HG03175 (cell line): ENCODE measurements around the gene DCUN1D1.

ENCODE experiments used
- ATAC-seq: cut with Tn5 transposase; IDR thresholded peaks from one replicate; pipeline ENCODE4 v1.9.1; 2021; ENCODE audit warnings: mild to moderate bottlenecking, moderate library complexity; ENCODE audit not compliant: unreplicated experiment

DCUN1D1 gene

DNA sequence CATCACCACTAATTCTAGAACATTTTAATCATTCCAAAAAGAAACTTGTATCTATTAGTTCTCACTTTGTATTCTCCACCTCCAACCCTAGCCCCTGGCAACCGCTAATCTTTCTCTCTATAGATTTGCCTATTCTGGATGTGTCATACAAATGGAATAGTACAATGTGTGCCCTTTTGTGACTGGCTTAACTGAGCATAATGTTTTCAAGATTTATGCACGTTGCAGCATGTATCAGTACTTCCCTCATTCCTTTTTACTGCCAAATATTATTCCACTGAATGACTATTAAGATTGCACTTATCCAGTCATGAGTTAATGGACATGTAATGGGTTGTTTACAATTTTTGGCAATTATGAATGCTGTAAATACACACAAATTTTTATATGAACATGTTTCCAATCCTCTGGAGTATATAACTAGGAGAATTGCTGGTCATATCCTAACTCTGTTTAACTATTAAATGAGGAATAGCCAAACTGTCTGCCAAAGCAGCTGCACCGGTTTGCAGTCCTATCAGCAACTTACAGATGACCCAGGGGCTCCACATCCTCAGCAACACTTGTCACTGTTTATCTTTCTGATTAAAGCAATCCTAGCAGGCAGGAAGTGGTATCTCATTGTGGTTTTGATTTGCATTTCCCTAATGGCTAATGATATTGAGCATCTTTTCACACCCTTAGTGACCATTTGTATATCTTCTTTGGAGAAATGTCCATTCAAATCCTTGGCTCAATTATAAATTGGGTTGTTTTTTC lies 42.9 kb downstream of the DCUN1D1 start:
- peak; percentile 98 for ATAC-seq

DNA sequence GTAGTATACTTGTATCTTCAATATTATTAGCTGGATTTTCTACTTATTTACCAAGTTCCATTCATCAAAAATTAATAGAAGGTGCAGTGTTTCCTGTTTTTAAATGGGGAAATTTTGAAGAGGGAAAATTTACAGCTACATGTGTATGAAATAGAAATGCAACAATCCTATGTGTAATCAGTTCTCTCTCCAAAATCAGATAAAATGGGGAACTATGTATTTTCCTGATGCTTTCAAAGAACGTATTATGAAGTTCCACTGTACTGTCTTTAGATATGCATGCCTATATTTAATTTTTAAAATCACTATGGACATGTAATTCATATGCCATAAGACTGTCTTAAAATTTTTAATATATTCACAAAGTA lies 43.4 kb downstream of the DCUN1D1 start:
- no peak for ATAC-seq

DNA sequence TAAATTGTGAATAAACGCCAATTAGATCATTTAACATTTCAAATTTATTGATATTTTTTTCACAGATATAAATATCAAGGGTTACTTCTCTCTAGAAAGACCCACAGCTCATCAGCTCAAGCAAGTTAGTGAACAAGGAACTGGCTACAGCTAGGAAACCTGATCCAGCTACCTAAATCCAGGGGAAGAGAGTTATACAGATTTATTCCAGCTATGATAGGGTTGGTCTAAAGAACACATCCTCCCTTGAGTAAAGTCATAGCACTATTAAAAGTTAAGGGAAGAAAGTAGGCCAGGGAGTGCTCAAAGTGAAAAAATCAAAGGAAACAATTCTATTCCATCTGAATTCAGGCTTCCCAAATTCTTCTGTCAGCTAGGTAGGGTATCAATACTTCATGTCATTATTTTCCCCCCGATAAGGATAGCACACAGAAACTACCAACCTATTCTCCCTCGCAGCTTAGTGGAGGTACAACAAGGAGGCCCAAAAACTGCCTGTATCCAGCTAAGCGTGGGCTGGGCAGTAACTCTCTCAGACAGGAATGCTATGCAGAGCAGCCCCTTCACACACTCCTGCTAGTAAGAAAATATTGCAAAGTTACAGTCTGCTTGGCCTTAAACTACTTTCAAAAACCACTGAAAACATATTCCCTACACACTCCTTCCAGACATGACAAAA lies 44.0 kb downstream of the DCUN1D1 start:
- ATAC-seq: no peak

DNA sequence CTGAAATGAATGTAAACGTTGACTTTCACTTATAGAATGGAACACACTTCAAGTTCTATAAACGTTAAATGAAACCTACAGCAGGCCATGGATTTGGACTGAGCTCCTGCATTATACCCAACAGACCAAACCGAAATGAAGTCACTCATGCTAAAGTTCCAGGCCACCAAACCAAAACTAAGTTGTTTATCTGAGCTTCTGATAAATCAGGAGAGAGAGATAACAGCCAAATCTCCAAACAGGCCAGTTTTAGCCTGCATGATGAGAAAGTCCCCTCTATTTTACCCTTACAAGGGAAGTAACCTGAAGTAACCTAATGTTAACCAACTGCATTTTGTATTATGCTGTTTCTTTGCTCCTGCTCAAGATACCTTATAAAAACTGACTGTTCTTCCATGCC lies 44.5 kb downstream of the DCUN1D1 start:
- ATAC-seq: no peak

DNA sequence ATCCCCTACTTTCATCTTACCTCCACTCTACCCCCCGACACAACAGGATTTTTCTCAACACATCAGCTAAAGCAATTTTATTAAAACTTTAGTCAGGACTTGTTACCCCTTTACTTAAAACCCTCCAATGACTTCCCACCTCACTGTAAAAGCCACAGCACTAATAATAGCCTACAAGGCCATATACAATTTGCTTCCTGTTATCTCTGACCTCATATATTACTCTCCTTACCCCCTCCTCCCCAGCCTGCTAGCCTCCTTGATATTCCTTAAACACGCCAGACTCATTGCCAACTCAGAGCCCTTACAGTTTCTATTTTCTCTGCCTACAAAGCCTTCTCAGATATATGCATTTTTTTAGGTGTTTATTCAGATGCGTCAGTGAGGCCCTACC lies 54.4 kb downstream of the DCUN1D1 start:
- peak; percentile 26 for ATAC-seq

DNA sequence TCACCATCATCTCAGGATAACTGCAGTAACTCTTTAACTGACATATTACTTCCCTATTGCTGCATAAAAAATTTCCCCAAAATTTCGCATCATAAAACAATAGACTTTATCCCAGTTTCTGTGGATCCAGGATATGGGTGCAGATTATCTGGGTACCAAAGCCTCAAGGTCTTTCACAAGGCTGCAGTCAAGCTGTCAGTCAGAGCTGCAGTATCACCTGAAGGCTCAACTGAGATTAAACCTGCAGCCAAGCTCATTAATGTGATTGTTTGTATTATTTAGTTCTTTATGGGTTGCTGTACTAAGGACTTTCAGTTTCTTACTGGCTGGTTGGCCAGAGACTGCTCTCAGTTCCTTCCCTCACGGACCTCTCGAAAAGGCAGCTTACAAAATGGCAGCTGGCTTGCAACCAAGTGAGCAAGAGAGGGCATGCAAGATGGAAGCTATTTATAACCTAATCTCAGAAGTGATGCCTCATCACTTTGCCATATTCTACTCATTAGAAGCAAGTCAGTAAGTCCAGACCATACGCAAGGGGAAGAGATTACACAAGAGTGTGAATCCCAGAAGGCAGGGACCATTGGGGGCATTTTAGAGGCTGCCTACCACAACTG lies 54.9 kb downstream of the DCUN1D1 start:
- peak; percentile 96 for ATAC-seq

DNA sequence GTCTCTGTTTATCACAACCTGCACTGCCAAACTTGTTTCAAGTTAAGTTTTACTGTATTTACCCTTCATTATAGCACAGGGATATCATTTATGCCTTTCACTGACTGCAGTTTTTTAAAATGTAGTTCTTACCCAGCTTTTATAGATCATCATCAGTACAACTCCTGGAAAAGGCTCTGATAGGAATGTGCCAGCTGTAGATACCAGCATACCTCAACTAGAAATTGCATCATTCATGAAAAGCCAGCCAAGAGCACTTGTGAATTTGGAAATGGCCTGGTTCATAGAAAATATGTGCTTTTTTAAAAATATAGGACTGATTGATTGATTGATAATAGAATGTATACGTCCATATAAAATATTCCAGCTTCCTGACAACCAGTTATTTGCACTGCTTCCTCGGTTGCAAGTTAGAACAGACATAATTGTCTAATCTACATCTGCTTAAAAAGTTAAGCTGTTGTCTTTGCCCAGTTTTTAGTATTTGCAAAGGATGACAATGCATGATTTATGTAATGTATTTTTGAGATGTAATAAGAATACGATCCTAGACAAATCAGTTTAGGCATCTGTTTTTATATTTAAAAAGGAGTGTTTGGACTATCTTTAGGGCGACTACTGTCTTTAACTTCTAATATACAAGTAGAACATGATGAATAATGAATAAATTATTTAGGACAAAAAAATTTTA lies 58.5 kb downstream of the DCUN1D1 start:
- no peak for ATAC-seq

DNA sequence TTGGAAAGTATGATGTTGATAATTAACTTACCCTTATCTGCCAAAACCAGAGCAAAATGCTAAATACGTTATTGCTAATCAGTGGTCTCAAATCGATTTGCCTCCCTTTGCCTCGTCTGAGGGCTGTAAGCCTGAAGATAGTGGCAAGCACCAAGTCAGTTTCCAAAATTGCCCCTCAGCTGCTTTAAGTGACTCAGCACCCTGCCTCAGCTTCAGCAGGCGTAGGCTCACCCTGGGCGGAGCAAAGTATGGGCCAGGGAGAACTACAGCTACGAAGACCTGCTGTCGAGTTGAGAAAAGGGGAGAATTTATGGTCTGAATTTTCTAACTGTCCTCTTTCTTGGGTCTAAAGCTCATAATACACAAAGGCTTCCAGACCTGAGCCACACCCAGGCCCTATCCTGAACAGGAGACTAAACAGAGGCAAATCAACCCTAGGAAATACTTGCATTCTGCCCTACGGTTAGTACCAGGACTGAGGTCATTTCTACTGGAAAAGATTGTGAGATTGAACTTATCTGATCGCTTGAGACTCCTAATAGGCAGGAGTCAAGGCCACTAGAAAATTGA lies 59.7 kb downstream of the DCUN1D1 start:
- ATAC-seq: no peak

DNA sequence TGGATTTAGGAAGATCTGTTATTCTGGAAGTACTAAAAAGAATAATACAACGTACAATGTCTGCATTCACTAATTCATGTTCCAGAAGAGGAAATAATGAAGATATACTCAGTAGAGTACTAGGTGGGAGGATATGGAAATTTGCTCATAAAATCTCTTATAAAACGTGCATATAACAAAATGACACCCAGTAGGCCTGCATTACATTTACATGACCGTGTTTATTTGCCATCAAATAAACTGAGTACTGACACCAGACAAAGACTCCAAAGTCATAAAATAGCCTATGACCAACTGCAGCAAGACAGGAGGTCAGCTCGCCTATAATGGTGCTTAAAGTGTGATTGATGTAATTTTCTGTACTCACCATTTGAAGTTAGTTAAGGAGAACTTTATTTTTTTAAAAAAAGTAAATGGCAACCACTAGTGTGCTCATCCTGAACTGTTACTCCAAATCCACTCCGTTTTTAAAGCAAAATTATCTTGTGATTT lies 60.4 kb downstream of the DCUN1D1 start:
- no peak for ATAC-seq

DNA sequence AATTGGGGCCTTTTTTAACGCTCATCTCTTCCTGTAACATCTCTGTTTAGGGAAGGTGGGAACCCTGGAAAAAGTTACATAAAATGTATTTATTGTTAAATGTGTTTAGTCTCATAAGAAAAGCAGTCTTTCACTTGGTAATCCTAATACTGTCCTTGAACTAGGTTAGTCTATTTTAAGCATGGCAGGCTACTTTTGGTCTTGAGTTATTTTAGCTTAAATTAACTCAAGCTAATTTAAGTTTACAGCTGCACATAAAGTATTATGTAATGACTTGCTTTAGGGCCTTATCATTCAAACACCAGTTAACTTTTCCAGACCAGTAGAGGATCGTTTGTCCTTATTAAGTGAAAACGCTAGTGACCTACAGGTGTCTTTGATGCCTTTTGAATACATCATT lies 63.2 kb downstream of the DCUN1D1 start:
- ATAC-seq: no peak

DNA sequence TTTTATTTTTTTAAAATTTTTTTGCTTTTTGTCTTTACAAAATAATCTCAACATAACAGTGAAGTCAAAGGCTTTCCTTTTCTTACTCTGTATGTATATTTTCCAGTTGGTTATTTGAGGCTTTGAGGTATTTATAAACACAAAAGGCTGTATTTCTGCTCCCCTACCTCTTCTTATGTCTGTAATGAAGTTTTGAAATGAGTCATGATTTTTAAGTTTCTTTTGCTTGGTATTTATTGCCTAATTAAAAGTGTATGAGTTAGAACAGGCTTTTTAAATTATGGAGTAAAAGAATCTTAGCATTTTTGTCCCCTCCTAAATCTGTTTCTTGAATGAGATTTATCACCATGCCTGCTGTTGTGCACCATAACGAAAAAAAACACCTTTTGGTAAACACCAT lies 66.0 kb downstream of the DCUN1D1 start:
- ATAC-seq: peak; percentile 62

DNA sequence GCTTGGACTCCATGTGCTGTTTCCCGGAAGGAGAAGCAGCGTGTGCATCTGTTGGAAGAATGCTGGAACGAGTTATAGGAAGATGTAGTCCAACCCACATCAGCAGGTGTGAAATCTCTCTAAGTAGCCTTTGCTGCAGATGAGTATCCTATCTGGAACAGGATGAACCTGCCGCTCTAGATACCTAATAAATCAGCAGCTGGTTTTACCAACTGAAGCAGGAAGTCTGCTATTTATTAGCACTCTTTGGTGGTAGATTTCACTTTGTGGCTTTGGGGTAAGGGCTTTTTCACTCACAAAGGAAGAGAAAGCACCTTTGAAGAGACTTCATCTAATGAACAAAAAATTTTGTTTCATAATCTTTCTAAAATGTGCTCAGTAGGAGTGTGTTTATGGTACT lies 66.4 kb downstream of the DCUN1D1 start:
- ATAC-seq: peak; percentile 87

DNA sequence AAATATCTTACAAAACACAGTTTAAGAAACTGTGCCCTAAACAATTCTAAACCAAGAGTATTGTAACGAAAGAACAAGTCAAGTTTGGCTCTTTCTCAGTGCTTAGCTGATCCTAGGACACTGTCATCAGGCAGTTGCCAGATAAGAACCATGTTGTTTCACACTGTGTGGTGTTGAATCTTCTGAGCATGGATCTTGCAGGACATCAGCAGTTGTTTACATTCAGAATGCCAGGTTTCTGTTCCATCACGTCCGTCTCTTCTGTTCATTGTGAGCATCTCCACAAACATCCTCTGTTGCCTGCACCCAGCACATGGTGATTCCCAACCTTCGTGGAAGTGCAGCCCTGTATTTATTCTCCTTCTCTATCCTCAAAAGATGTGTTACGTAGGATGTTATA lies 67.9 kb downstream of the DCUN1D1 start:
- no peak for ATAC-seq

DNA sequence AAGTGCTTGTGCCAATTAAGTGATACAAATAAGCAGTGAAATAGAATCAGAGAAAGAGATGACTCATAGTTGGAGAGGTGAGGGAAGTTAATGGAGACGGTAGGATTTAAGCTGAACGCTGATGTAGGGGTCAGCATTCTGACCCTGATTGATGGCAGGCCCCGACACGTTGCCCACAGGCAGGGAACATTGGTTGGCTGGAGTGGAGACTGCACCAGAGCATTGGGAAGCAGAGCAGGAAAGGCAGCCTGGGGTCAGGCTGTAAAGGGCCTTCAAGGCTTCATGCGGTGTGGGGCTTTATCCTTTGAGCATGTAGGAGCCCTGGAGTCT lies 68.6 kb downstream of the DCUN1D1 start:
- no peak for ATAC-seq

DNA sequence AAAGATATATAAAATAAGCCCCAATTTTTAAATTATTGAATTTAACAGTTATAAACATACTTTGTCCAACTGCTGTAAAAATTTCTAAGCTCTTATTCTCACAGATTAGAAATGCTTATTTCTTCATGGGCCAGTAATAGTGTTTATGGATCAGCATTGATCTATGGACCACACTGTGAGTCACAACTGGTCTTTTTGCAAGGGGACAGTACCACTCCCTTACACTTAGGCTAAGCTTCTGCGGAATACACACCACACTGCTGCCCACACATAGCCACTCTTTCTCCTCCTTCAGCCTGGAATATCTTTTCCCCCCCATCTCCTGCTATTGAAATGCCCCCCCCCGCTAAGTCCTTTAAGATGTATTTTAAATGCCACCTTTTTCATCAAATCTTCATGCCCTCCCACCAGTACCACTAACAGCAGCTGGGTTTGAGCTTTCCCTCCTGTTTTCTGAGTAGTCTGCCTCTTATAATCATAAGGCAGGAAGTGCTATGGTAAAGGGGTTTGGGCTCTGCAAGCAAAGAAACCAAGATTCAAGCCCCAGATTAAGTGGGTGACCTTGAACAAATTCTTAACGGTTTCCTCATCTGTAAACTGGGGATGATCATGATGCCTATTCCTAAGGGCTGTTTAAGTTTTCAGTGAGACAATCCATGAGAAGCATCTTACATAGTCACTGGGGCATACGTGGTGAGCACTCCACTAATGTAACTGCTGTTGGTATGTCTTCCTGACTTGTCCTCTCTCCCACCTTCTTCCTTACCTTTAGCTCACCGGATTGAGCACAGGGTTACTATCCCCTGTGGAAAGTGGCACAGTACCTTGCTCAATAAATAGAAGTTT lies 69.2 kb downstream of the DCUN1D1 start:
- no peak for ATAC-seq

DNA sequence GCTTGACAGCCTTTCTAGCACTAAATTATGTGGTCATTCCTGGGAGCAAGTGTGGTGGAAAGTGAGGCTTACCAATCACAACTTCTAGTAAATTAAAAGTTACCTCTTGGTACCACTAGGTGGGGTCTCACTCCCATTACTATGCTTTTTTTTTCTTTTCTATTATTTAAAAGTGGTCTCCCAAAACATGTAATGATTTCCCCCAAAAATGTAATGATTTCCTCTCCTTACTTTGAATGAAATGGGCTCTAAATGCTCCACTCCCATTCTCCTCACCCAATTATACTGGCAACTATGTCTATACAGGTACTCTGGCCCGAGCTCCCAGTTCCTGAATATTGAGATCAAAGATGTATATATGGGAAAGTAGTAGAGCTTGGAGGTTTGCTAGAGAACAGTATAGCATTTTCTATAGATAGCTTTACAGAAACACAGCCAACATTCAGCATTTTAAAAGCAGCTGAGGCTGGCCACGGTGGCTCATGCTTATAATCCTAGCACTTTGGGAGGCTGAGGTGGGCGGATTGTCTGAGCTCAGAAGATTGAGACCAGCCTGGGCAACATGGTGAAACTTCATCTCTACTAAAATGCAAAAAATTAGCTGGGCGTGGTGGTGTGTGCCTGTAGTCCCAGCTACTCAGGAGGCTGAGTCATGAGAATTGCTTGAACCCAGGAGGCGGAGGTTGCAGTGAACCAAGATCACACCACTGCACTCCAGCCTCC lies 70.9 kb downstream of the DCUN1D1 start:
- no peak for ATAC-seq

DNA sequence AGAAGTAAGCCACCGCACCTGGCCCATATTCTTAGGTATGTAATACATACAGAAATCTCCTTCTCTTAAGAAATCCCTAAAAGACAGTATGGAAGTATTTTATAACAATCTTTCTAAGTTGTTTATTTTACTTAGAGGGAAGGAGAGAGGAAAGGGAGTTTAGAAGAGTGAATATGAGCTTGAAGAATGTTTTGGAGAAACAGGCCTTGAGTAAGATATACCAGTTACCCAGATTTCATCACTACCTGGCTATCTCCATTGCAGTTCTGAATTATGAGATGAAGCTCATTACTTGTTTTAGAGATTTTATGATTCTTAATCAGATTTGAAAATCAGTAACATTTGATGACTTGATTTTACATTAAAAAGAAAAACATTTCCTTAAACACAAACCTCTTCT lies 71.9 kb downstream of the DCUN1D1 start:
- ATAC-seq: no peak

DNA sequence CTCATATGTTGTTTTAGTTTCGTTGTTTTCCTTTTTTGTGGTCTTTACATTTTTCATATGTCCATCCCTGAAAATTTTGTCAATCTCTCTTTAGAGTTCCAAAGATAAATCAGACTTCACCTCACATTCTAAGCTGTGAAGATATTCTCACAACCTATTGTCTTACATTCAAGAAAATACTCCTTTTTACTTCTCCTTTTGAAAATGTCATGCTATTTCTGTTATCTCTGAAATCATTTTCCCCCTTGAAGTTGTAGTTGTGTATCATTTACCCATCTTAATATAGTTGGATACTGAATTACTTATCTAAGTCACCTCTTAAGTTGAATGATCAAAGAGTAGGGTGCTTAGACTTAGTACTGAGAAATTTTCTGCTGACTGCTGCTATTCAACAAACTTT lies 74.3 kb downstream of the DCUN1D1 start:
- ATAC-seq: no peak

DNA sequence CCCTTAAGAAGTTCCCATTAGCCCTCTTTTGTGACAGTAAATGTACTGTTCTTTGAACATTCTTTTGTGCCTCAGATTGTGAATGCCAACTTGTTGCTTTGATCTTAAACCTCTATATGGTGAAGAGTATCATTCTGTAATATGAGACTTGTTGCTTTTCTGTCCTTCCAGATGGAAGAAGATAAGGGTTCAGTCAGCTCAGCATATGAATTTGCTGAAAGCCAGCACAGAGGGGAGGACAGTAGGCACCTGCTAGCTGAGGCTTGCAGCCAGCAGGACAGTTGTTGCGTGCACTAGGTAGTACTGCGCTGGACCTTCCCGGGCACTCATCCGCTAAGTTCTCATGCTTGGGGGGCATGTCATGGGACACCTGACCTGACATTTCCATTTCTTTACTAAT lies 74.7 kb downstream of the DCUN1D1 start:
- no peak for ATAC-seq

DNA sequence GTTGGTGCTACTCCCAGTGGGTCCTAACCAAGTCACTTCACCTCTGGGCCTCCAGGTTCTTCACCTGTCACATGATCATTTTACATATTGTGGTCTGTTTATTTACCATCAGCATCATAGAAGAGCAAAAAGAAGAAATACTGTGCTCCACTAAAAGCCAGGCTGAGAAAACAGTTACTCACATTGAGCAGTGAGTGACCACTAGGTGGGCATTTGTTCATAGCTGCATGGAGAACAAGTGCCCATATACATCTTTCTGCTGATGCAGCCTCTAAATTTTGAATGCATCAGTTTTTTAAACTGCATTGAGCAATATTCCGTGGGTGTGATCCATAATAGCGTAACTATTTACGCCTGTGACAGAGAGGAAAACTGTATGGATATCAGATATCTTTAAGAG lies 76.2 kb downstream of the DCUN1D1 start:
- no peak for ATAC-seq
